ENCODE results near the gene MB.
"Not testable (repeated sequence)": the region's sequence is repeated elsewhere in the genome, so short reads cannot be mapped to it uniquely, and the experiment has no call there.

The MB gene

DNA sequence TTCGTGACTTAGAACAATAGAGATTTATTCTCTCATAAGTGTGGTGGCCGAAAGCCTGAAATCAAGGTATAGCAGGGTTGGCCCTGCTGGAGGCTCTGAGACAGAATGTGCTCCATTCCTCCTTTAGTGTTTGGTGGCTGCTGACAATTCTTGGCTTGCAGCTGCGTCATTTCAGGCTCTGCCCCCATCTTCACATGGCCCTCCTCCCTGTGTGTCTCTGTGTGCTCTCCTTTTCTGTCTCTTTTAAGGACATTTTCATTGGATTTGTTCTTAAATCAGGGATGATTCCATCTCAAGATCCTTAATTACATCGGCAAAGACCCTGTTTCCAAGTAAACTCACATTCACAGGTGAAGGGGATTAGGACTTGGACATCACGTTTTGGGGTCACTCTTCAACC, 20.9 kb upstream of the MB start:
- no peak for DNase-seq (ENCODE audit: low read depth in 1 of 2, low spot score in 1 of 2)

DNA sequence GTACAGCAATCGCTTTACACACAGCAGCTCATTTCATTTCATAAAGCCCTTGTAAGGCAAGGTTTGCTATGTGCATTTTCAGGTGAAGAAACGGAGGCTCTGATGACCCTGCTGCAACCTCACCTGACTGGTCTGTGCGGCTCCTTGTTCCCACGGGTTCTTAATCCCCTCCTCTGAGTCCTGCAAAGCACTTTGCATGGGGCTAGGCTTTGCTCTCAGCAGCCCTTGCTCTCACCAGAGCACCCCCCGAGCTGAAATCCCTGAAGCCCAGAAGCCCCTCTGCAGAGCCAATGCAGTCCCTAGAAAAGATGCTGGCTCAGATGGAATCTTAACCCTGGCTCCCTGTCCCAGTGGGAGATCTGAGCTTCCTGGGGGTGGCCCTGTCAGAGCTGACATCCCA, 20.1 kb upstream of the MB start:
- no peak for DNase-seq (ENCODE audit: low read depth in 1 of 2, low spot score in 1 of 2)

DNA sequence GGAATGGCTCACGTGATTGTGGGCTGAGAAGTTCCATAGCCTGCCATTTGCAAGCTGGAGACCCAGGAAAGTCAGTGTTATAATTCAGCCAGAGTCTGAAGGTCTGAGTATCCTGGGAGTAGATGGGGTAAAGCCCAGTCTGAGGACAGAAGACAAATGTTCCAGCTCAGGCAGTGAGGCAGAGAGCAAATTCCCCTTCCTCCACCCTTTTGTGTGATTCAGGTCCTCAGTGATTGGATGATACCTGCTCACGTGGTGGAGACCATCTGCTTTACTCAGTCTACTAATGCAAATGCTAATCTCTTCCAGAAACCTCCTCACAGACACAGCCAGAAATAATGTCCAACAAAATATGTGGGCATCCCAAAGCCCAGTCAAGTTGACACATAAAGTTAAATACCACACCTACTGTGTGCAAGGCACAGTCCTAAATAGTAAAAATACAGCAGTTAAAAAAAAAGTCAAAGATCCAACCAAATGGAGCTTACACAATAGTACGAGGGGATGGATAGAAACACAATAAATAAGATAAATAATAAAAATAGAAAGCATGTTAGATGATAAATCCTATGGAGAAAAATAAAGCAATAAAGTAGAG, 17.9 kb upstream of the MB start:
- no peak for DNase-seq (ENCODE audit: low read depth in 1 of 2, low spot score in 1 of 2)

DNA sequence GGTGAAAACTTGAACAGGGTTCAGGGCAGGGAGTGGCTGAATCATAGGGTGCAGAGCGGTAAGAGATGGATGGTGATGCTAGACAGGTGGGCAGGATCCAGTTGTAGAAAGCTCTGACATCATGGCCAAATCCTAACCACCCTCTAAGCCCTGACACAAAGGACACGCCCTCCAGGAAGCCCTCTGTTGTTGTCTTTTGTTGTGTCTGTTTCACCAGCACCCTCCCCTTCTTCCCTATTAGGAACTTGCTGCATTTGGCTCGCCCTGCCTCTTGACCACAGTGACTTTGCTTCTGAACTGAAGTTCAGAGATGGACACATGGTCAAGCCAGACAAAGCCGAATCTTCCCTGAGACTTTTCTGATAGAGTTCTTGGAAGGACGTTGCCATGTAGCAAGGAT, 16.9 kb upstream of the MB start:
- DNase-seq (ENCODE audit: low read depth in 1 of 2, low spot score in 1 of 2): no peak

DNA sequence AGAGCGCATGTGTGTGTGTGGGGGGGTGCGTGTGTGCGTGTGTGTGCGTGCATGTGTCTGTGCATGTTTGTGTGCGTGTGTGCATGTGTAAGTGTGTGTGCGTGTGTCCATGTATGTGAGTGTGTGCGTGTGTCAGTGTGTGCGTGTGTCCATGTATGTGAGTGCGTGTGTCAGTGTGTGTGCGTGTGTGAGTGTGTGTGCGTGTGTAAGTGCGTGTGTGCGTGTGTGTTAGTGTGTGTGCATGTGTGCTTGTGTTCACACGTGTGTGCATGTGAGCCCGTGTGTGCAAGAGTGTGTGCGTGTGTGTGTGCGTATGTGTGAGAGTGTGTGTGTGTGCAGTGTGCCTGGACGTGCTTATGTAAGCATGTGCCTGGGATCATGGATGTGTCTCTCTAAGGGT, 16.4 kb upstream of the MB start:
- DNase-seq (ENCODE audit: low read depth in 1 of 2, low spot score in 1 of 2): no peak

DNA sequence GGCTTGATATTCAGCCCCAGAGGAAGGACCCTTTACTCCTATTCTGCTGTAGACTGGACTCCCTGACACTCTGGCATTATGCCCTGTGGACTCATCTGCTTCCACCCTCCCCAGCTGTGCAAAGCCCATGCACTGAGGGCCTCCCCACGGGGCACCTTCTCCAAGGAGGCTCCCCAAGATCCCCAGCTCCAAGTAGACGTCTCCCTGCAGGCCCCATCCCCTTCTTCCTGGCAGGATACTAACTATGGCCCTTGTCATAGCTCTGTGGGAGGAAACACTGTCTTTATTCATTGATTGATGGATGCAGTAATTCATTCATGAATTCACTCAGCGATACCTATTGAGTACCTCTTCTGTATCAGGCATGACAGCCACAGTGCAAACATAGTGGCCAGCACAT, 15.8 kb upstream of the MB start:
- DNase-seq (ENCODE audit: low read depth in 1 of 2, low spot score in 1 of 2): no peak

DNA sequence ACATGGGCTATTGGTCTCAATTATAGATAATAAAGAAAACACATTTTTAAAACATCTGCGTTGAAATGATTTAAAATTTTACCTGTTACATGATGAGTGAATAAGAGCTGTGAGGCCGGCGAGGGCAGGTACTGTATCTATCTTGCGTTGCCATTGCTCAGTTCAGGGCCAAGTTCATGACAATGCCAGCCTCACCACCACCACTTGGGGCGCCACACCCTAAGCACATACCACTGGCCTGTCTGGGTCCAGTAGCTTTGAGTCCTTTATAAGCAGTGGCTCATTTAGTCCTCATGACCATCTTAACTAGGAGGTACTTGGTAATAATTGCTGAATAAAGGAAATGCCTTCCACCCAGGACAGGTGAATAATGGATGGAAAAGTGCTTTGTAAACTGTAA, 14.5 kb upstream of the MB start:
- DNase-seq (ENCODE audit: low read depth in 1 of 2, low spot score in 1 of 2): no peak

DNA sequence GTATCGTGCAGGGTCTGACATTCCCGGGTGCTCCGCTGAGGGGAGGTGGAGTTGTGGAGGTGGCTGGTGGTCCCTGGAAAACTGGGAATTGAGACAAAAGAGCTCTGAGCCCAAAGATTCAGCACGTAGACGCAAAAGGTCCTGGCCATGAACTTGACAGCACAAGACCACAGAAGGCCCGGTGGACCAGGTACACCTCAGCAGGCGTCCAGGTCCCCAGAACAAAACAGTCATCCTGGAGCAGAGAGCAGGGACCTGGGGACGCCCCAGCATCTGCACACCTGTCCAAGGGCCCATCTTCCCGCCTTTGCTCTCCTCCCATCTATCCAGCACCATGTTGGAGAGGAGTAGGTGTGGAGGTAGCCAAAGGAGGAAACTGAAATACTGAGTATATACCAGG, 13.8 kb upstream of the MB start:
- DNase-seq (ENCODE audit: low read depth in 1 of 2, low spot score in 1 of 2): no peak

DNA sequence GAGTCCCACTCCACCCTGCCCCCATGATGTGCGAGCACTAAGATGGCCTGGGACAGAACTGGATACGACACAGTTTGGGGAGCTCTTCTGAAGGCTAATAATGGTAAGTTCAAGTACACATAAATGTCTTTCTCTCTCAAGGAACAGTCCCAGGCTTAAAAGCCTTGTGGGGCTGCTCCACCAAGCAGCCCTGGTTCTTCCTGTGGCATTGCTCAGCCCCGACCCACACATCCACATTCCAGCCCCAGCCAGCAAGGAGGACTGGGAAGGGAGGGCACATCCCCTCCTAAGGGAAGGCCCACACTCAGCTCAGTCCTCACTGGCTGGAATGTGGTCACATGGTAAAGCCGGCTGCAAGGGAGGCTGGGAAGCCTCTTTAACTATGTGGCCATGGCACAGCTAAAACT, 13.3 kb upstream of the MB start:
- no peak for DNase-seq (ENCODE audit: low read depth in 1 of 2, low spot score in 1 of 2)

DNA sequence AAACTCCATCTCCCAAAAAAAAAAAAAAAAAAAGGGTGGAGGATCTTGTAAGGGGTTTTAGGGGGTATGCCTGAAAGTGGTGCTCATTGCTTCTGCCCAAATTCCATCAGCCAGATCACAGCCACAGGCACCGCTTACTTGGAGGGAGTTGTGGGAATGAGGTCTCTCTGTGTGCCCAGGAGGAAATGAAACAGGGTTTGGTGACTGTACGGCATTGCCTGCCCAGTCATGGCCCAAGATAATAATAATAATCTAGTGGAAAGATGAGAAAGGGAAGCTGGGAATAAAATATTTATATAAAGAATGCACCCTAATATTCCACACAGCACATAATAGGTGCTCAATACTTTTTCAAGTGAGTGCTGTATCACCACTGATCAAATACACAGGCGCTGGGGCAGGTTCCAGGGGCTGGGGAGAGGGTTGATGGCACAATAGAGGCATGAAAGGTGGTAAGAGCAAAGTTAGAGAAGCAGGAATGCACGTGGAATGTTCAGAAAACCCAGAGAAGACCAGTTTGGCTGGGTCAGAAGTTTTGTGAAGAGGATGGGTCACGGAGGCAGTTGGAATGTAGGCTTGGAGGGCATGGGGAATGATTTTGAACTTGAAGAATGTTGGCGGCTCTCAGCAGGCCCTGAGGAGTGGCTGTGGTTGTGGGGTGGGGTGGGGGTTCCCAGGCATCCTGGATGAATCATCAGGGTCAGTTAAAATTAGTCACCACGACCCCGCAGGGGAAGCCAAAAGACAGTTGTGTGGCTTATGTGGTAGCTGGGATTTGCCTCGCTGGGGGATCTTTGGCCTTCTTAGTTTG, 12.5 kb upstream of the MB start:
- DNase-seq (ENCODE audit: low read depth in 1 of 2, low spot score in 1 of 2): no peak

DNA sequence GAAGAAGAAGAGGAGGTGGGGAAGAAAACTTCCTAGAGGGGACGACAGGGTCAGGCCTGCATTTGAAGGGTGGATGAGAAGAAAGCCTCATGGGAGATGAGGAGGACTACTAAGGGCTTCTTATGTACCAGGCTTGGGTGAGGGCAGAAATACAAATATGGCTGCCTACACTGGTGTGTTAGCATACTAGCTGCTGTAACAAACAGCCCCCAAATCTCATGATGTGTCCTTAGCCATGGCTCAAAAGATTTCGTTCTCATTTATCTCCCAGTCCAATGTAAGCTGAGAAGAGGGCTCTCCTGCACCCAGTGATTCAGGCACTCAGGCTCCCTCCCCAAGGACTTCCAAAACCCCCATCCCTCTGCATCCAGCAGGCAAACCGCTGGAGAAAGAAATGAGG, 11.6 kb upstream of the MB start:
- no peak for DNase-seq (ENCODE audit: low read depth in 1 of 2, low spot score in 1 of 2)

DNA sequence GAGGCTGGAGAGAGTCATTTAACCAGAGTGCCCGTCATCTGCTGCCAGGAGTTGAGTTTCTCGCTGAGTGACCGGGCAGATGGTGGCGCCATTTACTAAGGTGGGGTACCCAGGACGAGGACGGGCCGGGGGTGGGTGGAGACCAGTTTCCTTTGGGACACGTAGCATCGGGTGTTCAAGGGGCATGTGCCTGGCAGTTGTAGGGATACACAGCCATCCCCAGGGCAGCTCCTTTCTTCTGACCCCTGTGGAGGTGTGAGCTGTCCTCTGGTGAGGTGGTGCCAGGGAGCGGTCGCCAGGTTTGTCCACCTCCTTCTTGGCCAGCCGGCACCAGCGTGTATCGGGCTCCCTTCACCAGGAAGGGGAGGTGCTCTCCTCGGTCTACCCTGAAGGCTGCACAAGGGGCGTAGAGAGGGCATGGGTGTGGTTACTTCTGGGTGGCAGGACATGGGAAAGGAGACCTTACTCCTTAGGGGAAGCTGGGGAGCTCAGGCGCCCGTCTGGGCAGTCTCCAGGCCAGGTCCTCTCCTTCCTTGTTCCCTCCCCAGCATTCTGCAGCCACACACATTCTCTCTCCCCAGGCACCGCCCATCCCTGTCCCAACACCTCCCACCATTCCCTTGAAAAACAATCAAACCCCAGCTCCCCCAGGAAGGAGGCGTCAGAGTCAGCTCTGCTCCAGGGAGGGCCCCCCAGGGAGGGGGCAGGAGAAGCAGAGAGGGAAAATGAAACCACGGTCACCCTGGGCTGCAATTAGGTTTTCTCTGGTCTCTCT, 10.3 kb upstream of the MB start:
- DNase-seq (ENCODE audit: low read depth in 1 of 2, low spot score in 1 of 2): no peak

DNA sequence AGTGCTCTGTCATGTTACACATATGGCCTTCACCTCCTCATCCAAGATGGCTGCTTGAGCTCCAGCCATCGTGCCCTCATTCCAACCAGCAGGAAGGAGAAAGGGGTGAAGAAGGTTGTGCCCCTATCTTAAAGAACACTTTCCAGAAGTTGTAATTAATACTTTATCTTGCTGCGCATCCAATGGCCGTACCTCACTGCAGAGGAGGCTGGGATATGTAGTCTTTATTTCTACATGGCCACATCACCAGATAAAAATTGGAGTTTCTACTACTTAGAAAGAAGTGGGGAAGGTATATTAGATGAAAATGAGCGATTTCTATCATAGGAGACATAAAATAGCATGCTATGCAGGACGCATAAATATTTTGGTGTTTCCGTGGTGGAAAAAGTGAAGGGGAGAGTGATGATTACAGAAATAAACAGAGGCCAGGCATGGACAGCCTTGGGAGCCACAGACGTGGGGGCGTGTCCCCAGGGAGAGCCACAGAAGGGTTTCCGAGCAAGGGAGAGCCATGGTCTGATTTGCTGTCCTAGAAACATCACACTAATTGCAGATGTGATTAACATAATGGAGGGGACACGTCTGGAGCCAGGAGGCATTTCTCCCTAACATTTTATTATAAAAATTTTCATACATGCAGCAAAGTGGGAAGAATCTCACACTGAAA, 8.8 kb upstream of the MB start:
- DNase-seq (ENCODE audit: low read depth in 1 of 2, low spot score in 1 of 2): no peak

DNA sequence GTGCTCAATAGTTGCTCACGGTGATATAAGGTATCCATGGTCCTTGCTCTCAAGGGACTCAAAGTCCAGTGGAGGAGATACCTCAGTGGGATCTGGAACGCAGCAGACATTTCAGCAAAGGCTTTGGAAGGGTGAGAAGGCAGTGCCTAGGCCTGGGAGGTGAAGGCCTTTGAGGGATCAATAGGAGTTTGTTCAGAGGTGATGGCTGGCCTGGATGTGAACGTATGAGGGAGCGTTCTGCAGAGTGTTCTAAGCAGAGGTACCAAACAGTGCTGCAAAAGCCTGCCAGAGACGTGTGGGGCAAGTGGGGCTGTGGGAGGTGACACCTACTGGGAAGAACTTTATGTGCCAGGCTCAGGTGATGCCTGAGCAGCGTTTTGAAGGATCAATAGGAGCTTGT, 7.4 kb upstream of the MB start:
- no peak for DNase-seq (ENCODE audit: low read depth in 1 of 2, low spot score in 1 of 2)

DNA sequence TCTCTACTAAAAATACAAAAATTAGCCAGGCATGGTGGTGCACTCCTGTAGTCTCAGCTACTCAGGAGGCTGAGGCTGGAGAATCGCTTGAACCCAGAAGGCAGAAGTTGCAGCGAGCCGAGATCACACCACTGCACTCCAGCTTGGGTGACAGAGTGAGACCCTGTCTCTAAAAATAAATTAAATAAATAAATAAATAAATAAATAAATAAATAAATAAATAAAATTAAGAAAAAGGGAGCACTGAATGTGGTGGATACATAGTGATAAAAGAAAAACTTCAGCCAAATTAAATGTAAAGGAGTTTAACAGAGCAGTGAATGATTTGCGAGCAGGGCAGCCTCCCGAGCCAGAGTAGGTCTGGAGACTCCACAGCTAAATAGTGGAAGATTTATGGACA, 6.8 kb upstream of the MB start:
- not testable (repeated sequence) for DNase-seq (ENCODE audit: low read depth in 1 of 2, low spot score in 1 of 2)

DNA sequence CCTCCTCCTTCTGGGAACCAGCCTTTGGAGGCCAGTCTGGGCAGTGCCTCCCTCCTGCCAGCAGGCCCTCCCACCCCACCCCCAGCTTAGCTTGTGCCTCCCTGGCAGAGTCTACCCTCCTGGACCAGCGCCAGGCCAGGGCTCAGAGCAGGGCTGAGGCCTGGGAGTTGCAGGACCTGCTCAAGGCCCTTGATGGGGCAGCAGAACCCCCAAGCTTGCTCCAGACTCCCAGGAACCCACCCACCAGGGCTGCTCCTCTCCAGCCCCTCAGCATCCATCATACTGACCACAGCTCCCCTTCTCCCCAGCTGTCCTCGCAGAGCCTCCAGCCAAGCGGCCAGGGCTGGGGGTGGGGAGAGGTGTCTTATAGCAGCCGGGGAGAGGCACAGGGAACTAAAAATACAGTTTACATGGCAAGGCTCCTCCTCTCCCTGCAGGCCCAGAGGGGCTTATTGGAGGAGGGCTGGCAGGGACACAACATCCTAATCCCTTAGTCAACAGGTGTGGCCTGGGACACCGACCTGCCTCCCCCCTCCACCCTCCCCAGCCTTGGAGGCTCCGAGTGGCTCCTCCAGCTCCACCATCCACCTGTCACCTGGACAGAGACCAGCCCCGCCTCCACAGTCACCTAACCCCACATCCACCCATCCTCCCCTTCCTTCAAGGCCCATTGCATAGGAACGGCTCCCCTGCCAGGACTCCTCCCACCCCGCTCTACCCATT, 5.2 kb upstream of the MB start:
- DNase-seq (ENCODE audit: low read depth in 1 of 2, low spot score in 1 of 2): no peak

DNA sequence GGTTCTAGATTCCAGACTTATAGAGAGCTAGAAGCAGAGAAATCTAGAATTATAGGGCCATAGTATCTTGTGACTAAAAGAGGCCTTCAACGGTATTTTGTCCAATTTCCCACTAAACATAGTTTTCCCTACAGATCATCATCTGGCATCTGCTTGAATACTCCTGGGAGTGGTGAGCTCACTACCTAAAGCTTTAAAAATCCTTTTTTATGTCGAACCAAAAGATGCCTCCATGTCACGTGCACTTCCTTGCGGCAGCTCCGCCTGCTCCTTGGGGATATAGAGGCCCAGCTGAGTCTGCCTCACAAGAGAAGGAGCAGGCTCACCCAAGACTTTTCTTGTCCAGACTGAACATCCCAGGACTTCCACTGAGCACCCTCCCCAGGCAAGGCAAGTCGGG, 4.3 kb upstream of the MB start:
- DNase-seq (ENCODE audit: low read depth in 1 of 2, low spot score in 1 of 2): no peak

DNA sequence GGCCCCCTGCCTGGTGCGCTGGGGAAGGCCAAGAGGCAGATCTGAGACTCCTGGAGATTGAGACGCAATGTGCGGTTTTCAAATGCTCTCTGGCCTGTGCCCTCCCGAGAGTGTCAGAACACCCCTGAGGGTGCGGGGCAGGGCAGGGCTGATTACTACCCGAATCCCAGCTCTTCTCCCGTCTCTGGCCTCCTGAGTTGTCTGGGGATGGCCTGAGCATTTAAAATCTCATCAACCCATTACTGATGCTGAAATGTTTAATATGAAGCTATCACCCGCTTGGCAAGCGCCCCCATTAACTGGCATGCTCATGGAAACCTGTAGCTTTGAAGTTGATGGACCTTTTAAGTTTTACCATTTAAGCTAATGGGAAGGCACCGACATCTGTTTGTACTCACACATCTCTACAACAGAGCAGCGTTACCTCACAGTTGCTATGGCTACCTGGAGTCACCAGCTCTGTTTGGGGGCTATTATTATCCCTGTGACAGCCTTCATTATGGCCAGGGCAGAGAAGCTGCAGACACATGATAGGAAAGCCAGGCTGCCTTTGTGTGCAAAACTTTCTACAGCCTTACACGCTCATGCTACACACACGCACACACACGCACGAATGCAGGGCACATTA, 3.6 kb upstream of the MB start:
- no peak for DNase-seq (ENCODE audit: low read depth in 1 of 2, low spot score in 1 of 2)

DNA sequence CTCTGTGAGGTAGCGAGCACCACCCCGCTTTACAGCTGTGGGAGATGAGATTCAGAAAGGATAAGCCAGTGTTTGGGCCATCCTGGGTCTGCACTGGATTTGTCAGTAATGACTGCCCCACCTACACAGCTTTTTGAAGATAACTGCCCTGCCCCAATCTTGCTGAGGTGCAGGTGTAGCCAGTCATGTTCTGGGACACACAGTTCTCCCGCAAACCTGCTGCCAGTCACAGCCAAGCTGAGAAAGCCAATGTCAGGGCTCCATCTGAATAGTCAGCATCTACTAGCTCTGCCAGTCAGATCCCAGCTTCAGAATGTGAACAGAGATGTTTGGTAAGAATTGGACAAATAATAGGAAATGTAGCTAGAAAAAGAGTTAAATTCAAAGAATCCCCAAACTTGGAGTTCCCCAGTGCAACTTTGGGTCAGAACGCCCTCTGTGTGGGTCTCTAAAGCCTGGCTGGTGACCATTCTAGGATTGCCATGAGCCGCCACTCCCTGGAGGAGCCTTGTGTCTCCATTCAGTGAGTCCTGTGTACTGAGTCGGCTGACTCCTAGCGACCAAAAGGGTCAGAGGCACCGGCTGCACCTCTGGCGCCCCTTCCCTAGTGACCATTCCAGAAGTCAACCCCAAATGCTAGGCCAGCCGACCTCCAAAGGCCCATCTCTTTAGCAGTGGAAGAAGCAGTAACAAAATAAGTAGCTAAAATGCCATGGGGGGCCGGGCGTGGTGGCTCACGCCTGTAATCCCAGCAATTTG, 2.4 kb upstream of the MB start:
- no peak for DNase-seq (ENCODE audit: low read depth in 1 of 2, low spot score in 1 of 2)

Measured in activated T-helper 1 cell treated with anti-CD3 and anti-CD28 coated beads, Interleukin-2, amount 50 U/mL, for 16 hours (primary cell).